ELF-1 (cell line): ENCODE measurements around the gene SMIM5.
"Not testable (repeated sequence)": the region's sequence is repeated elsewhere in the genome, so short reads cannot be mapped to it uniquely, and the experiment has no call there.

Experiments
- DNase-seq: peaks from one replicate; pipeline ENCODE4 v3.0.0-alpha.2; 2016; ENCODE audit warnings: low read depth, low spot score

SMIM5 gene

GRCh38 chr17:75624714-75625345 lies 8.4 kb upstream of the SMIM5 start:
- no peak for DNase-seq

- DNase-seq: peak; percentile 57
These were observed 7.3 kb upstream of the SMIM5 start for GRCh38 chr17:75625813-75626486.

GRCh38 chr17:75626496-75627038 lies 6.7 kb upstream of the SMIM5 start:
- DNase-seq: no peak

- DNase-seq: no peak
These were observed 6.1 kb upstream of the SMIM5 start for GRCh38 chr17:75627094-75627493.

- DNase-seq: no peak
These were observed 4.8 kb upstream of the SMIM5 start for GRCh38 chr17:75628425-75628824.

- DNase-seq: no peak
These were observed 4.1 kb upstream of the SMIM5 start for GRCh38 chr17:75629157-75629556.

- DNase-seq: no peak
These were observed 2.9 kb upstream of the SMIM5 start for GRCh38 chr17:75630071-75630917.

GRCh38 chr17:75631353-75631752 lies 1.9 kb upstream of the SMIM5 start:
- no peak for DNase-seq

- DNase-seq: no peak
These were observed 806 bp upstream of the SMIM5 start for GRCh38 chr17:75632428-75632827.

GRCh38 chr17:75633486-75634375 lies 497 bp downstream of the SMIM5 start:
- DNase-seq: peak; percentile 97

- DNase-seq: no peak
These were observed 1.1 kb downstream of the SMIM5 start for GRCh38 chr17:75634376-75634740.

- no peak for DNase-seq
These were observed 1.7 kb downstream of the SMIM5 start for GRCh38 chr17:75634754-75635609.

- DNase-seq: no peak
These were observed 2.5 kb downstream of the SMIM5 start for GRCh38 chr17:75635610-75636202.

- DNase-seq: no peak
These were observed 3.3 kb downstream of the SMIM5 start for GRCh38 chr17:75636381-75637142.

GRCh38 chr17:75637143-75637538 lies 3.9 kb downstream of the SMIM5 start:
- DNase-seq: no peak

- DNase-seq: no peak
These were observed 4.3 kb downstream of the SMIM5 start for GRCh38 chr17:75637551-75637950.

- not testable (repeated sequence) for DNase-seq
These were observed 4.8 kb downstream of the SMIM5 start for GRCh38 chr17:75638039-75638438.

GRCh38 chr17:75638893-75639292 lies 5.7 kb downstream of the SMIM5 start:
- no peak for DNase-seq

- DNase-seq: no peak
These were observed 6.1 kb downstream of the SMIM5 start for GRCh38 chr17:75639327-75639726.
